Stimulated activated CD8-positive, alpha-beta memory T cell treated with anti-CD3 and anti-CD28 coated beads, Interleukin-2, amount 100 ng/mL, for 1 hour (primary cell): Measurements from ENCODE around the gene EXOC3L4.

Experiments used
- DNase-seq, 2 donors: peaks; one replicate each; pipeline ENCODE4 v3.0.0-alpha.2; 2020; ENCODE audit warnings: low read depth in 2 of 2

EXOC3L4 gene

GRCh38 chr14:103121846-103122584 is 27.5 kb downstream of the EXOC3L4 start:
- DNase-seq: no peak

DNA sequence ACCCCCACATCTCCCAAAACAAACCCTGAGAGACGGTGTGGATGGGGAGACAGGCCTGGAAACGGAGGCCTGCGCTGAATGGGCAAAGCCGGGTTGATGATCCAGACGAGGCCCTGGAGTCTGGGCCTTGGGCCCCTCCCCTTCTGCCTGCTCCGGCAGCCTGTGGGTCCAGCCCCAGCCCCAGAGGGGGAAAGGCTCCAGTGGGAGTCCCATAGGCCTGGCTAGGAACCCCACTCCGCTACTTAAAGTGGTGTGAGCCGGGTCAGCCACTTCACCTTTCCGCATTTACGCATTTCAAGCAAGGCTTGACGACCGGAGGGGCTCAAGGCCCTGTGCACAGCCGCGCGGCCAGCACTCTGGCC is 28.0 kb downstream of the EXOC3L4 start:
- DNase-seq: no peak

- DNase-seq: no peak
These were observed 28.6 kb downstream of the EXOC3L4 start, which contains the start of gene TNFAIP2 for GRCh38 chr14:103122947-103123633. TSS of gene TNFAIP2 (plus strand) at chr14:103123461. CDS start at chr14:103126458, 2,997 bp downstream.

DNA sequence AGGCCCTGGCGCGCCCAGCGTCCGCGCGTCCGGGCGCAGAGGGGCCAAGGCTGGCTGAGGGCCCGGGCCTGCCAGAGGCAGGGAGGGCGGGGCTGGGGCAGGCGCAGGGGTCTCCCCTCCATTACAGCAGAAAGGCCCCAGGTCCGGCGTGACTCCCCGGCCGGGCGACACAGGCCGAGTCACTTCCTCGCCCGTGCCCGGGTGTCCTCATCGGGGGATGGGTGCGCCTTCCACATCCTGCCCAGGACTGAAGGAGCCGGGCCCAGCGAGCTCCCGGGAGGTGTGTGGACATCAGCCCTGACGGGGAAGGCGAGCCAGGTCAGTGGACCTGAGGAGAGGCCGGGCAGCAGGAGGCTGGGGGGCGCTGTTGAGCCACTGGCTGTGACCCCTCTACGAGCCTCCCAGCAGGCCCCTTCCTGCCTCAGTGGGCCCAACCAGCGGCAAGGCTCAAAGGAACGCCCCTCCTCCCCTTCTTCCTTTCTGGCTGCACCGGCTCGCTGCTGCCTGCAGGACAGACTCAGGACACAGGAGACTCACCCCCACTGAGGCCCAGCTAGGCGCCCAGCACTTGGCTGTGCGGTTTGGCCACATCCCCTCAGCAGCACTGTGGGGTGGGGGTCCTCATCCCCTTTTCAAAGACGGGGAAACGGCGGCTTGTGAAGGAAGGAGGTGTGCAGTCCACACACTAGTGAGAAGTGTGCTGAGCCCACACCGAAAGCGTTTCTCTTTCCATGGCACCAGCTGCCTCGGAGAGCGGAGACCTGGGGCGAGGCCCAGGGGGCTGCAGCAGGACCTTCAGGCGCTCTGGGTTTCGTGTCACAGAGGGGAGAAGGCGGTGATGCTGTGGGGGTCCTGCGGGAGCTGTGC is 29.3 kb downstream of the EXOC3L4 start:
- no peak for DNase-seq

DNA sequence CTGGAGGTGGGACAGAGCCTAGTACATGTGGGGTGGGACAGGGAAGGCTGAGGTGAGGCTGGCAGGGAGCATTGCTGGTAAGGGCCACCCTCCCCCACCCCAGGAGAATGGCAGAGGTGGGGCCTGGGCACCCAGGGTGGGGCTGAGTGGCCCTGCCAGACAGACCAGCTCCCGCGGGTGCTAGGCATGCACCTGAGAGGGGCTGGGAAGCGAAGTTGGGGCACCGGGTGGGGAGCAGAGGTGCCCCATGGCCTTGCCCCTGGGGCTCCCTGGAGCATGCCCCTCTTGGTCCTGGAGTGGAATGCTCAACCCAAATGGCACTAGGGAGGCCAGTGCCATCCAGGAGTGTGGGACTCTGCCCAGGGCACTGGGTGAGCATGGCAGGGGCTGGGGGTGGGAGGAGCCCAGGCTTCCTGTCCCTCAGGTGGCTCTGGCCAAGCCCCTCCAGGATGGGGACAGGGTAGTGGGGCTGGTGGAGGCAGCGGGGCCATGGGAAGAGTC is 30.0 kb downstream of the EXOC3L4 start:
- DNase-seq: no peak

- DNase-seq: no peak
These were observed 30.9 kb downstream of the EXOC3L4 start for GRCh38 chr14:103125098-103126070.

GRCh38 chr14:103126088-103126872 is 31.8 kb downstream of the EXOC3L4 start:
- no peak for DNase-seq

GRCh38 chr14:103126873-103127304 is 32.4 kb downstream of the EXOC3L4 start:
- DNase-seq: no peak

DNA sequence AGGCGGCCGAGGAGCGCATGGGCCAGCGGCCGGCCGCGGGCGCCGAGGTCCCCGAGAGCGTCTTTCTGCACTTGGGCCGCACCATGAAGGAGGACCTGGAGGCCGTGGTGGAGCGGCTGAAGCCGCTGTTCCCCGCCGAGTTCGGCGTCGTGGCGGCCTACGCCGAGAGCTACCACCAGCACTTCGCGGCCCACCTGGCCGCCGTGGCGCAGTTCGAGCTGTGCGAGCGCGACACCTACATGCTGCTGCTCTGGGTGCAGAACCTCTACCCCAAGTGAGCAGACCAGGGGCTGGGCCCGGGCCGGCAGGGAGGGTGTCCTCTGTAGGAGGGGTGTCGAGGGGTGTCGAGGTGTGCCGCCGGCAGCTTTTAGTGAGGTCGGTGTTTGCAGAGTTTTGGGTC is 32.8 kb downstream of the EXOC3L4 start:
- no peak for DNase-seq

- DNase-seq: no peak
These were observed 33.5 kb downstream of the EXOC3L4 start for GRCh38 chr14:103127861-103128598.

DNA sequence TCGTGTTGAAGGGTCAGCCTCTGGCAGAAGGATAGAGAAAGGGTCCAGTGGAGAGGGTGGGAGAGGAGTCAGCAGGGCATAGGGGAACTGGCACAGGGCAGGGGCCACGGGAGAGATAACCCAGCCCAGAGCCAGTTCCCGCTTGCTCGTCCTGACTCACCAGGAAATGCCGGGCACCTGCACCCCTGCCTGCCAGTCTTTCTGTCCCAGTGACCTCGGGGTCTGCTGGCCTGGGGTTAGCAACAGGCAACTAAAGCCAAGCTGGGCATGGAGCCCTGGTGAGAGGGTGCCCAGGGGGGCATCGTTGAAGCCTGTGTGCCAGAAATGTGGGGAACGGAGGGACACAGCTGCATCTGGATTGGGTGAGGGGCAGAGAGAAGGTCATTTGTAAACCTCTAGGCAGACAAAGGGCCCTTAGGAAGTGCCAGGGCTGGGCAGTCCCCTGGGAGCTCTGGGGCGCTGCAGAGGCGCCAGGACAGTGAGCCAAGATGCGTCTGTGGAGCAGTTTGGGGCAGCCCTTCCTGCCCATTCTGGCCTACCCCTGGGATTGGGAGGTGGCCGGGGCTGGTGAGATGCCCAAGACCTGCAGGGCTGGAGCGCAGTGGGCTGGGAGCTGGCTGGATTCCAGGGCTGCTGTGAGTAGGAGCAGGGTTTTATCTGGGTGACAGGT is 34.2 kb downstream of the EXOC3L4 start:
- DNase-seq: no peak

GRCh38 chr14:103129301-103130016 is 34.9 kb downstream of the EXOC3L4 start:
- DNase-seq: no peak

DNA sequence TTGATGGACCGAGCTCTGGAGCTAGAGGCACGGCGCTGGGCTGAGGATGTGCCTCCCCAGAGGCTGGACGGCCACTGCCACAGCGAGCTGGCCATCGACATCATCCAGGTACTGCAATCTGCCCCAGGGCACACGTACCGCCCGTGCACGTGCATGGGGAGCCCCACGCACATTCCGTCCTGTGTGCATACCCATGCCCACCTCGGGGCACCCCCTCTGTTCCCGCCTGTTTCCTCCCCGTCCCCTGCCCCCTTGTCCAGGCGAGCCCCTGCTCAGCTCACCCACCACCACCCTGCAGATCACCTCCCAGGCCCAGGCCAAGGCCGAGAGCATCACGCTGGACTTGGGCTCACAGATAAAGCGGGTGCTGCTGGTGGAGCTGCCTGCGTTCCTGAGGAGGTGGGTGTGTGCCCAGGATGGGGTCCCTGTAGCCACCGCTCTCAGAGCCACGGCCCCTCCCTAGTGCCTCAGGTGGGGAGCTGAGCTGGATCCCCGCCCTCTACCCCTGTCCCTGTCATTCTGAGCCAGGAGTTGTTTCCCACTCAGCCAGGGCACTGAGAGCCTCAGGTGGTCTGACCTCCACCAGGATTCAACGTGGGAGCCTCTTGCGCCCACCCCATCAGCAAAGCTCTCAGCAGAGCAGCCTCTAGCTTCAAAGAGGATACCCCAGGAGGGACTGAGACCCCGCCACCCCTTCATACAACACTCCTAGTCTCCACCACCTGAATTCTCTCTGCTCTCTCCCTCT is 35.7 kb downstream of the EXOC3L4 start:
- DNase-seq: no peak

DNA sequence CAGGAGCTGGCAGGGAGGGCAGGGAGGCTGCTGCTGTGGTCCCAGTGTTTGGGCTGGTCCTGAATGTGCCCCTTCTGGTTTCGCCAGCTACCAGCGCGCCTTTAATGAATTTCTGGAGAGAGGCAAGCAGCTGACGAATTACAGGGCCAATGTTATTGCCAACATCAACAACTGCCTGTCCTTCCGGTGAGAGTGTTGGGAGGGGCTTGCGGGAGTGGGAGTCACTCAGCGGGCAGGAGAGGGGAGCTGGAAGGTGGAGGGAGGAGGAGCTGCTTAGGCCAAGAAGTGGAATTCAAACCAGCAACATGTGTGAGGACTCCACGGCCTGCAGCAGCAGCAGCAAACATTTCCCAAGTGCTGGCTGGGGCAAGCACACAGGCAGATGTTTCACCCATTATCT is 36.4 kb downstream of the EXOC3L4 start:
- DNase-seq: no peak

DNA sequence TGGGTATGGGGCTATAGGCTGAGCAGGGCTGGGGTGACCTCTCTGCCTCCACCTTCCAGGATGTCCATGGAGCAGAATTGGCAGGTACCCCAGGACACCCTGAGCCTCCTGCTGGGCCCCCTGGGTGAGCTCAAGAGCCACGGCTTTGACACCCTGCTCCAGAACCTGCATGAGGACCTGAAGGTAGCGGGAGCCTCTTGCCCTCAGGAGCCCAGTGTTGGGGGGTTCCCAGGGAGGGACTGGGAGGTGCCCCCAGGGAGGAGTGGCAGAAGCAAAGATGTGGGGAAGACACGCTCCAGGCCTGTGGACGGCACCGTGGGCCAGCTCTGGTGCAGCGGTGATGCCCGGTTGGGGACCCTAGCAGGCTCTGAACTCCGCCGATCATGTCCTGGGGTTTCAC is 37.1 kb downstream of the EXOC3L4 start:
- DNase-seq: no peak

- DNase-seq: no peak
These were observed 38.1 kb downstream of the EXOC3L4 start for GRCh38 chr14:103132381-103133209.
